VCaP (cell line): Measurements from ENCODE around the gene BTRC.
A peak's percentile ranks its signal among the peaks of the same experiment; 100 is the strongest.
"Not testable (repeated sequence)": the region's sequence is repeated elsewhere in the genome, so short reads cannot be mapped to it uniquely, and the experiment has no call there.

Experiments
- H3K27ac ChIP-seq: fragments of 450-650 bp; 2 replicates; pipeline ENCODE4 v1.5.1; 2017
- CTCF ChIP-seq: fragments of 450-650 bp; conservative IDR thresholded peaks from 2 replicates; pipeline ENCODE4 v1.5.1; 2017; ENCODE audit warnings: mild to moderate bottlenecking, moderate library complexity

The BTRC gene

GRCh38 chr10:101414034-101414433 lies 60.1 kb downstream of the BTRC start:
- TF ChIP-seq CTCF: no peak
- no peak overlapping the region for H3K27ac ChIP-seq

GRCh38 chr10:101415884-101416283 lies 61.9 kb downstream of the BTRC start:
- no peak overlapping the region for H3K27ac ChIP-seq

GRCh38 chr10:101421967-101422366 lies 68.0 kb downstream of the BTRC start:
- H3K27ac ChIP-seq: not testable (repeated sequence)

More at GRCh38 chr10:101415884-101416283, 61.9 kb downstream of the BTRC start:
- TF ChIP-seq CTCF: no peak

- no peak overlapping the region for H3K27ac ChIP-seq
- no peak for TF ChIP-seq CTCF
Observed at GRCh38 chr10:101425535-101425934, 71.6 kb downstream of the BTRC start.

GRCh38 chr10:101428036-101428435 lies 74.1 kb downstream of the BTRC start:
- no peak for TF ChIP-seq CTCF
- H3K27ac ChIP-seq: no peak overlapping the region

GRCh38 chr10:101429423-101429822 lies 75.5 kb downstream of the BTRC start:
- no peak for TF ChIP-seq CTCF
- H3K27ac ChIP-seq: no peak overlapping the region

- TF ChIP-seq CTCF: no peak
- no peak overlapping the region for H3K27ac ChIP-seq
Observed at GRCh38 chr10:101436302-101436701, 82.3 kb downstream of the BTRC start.

GRCh38 chr10:101438881-101439391 lies 85.0 kb downstream of the BTRC start:
- TF ChIP-seq CTCF: no peak

More at GRCh38 chr10:101438881-101439391, 85.0 kb downstream of the BTRC start:
- peak overlapping the region; percentile 34 for H3K27ac ChIP-seq
